Mucosa of rectum (tissue), 2 donors: ENCODE results near the gene GAS6.
A peak's percentile ranks its signal among the peaks of the same experiment; 100 is the strongest.

Experiments used
- H3K27ac ChIP-seq, 2 donors: one replicate each; pipeline ENCODE4 v1.7.0; 2013; ENCODE audit warnings: inconsistent platforms in 2 of 2, low read depth in 2 of 2, low read length in 2 of 2
- H3K27me3 ChIP-seq, 2 donors: one replicate each; pipeline ENCODE4 v1.7.0; 2013; ENCODE audit warnings: low read length in 2 of 2; ENCODE audit not compliant: control insufficient read depth in 2 of 2, insufficient read depth in 2 of 2
- H3K36me3 ChIP-seq, 2 donors: one replicate each; pipeline ENCODE4 v1.7.0; 2013; ENCODE audit warnings: low read length in 2 of 2; ENCODE audit not compliant: control insufficient read depth in 2 of 2, insufficient read depth in 2 of 2
- H3K4me1 ChIP-seq, 2 donors: one replicate each; pipeline ENCODE4 v1.7.0; 2013; ENCODE audit warnings: low read length in 2 of 2, mild to moderate bottlenecking in 1 of 2; ENCODE audit not compliant: control insufficient read depth in 2 of 2, insufficient read depth in 2 of 2
- H3K4me3 ChIP-seq, 2 donors: one replicate each; pipeline ENCODE4 v1.7.0; 2013; ENCODE audit warnings: low read length in 2 of 2
- H3K9ac ChIP-seq, 2 donors: one replicate each; pipeline ENCODE4 v1.7.0; 2013; ENCODE audit warnings: low read length in 2 of 2, low read depth in 1 of 2, mild to moderate bottlenecking in 1 of 2
- H3K9me3 ChIP-seq, 2 donors: one replicate each; pipeline ENCODE4 v1.7.0; 2013; ENCODE audit warnings: low read length in 2 of 2; ENCODE audit not compliant: control insufficient read depth in 2 of 2
- donor health status: healthy.
- donor health status: Normal muscosa, but diverticular disease.

The GAS6 gene

GRCh38 chr13:113853518-113854237 is 10.2 kb downstream of the GAS6 start:
- Histone ChIP-seq H3K9ac (peak overlapping the region in 1 of 2 donors; percentile 19), H3K4me3 (no peak overlapping the region), H3K27ac (no peak overlapping the region), H3K9me3 (no peaks in the 10 kb centered on the region), H3K36me3 (peaks cover 3 to 4% of the 10 kb centered on the region in 2 donors), H3K27me3 (no peaks in the 10 kb centered on the region), H3K4me1 (peaks cover 62 to 69% of the 10 kb centered on the region in 2 donors)

- H3K9me3 ChIP-seq = no peaks in the 10 kb centered on the region
- H3K4me3 ChIP-seq = no peak overlapping the region
- no peak overlapping the region for H3K27ac ChIP-seq
- no peaks in the 10 kb centered on the region for H3K27me3 ChIP-seq
- no peak overlapping the region for H3K9ac ChIP-seq
- peaks cover 66 to 71% of the 10 kb centered on the region in 2 donors for H3K4me1 ChIP-seq
- peaks cover 0 to 3% of the 10 kb centered on the region in 2 donors for H3K36me3 ChIP-seq
Observed at GRCh38 chr13:113852536-113853517, 11.0 kb downstream of the GAS6 start.

GRCh38 chr13:113851826-113852535 is 11.9 kb downstream of the GAS6 start:
- Histone ChIP-seq H3K36me3 (peaks cover under 1 to 4% of the 10 kb centered on the region in 2 donors), H3K4me3 (no peak overlapping the region), H3K4me1 (peaks cover 62 to 63% of the 10 kb centered on the region in 2 donors), H3K27me3 (no peaks in the 10 kb centered on the region), H3K9me3 (no peaks in the 10 kb centered on the region), H3K27ac (no peak overlapping the region), H3K9ac (no peak overlapping the region)

GRCh38 chr13:113851480-113851803 is 12.4 kb downstream of the GAS6 start:
- Histone ChIP-seq H3K4me3 (no peak overlapping the region), H3K4me1 (peaks cover 56 to 58% of the 10 kb centered on the region in 2 donors), H3K27ac (no peak overlapping the region)

GRCh38 chr13:113850722-113851479 is 13.0 kb downstream of the GAS6 start:
- no peak overlapping the region for H3K9ac ChIP-seq
- H3K27ac ChIP-seq = no peak overlapping the region
- H3K4me1 ChIP-seq = peaks cover 51 to 52% of the 10 kb centered on the region in 2 donors
- no peaks in the 10 kb centered on the region for H3K9me3 ChIP-seq
- no peaks in the 10 kb centered on the region for H3K27me3 ChIP-seq
- H3K36me3 ChIP-seq = peaks cover 8 to 14% of the 10 kb centered on the region in 2 donors
- H3K4me3 ChIP-seq = no peak overlapping the region

More at GRCh38 chr13:113851480-113851803, 12.4 kb downstream of the GAS6 start:
- no peaks in the 10 kb centered on the region for H3K9me3 ChIP-seq
- no peak overlapping the region for H3K9ac ChIP-seq
- no peaks in the 10 kb centered on the region for H3K27me3 ChIP-seq
- peaks cover 4 to 9% of the 10 kb centered on the region in 2 donors for H3K36me3 ChIP-seq

- Histone ChIP-seq H3K27me3 (no peaks in the 10 kb centered on the region), H3K27ac (no peak overlapping the region), H3K4me3 (no peak overlapping the region), H3K9me3 (no peaks in the 10 kb centered on the region), H3K9ac (no peak overlapping the region), H3K4me1 (peaks cover 44 to 45% of the 10 kb centered on the region in 2 donors), H3K36me3 (peaks cover 12 to 15% of the 10 kb centered on the region in 2 donors)
Observed at GRCh38 chr13:113849981-113850721, 13.7 kb downstream of the GAS6 start.

GRCh38 chr13:113849546-113849945 is 14.3 kb downstream of the GAS6 start:
- no peaks in the 10 kb centered on the region for H3K9me3 ChIP-seq
- H3K27me3 ChIP-seq = no peaks in the 10 kb centered on the region
- H3K4me1 ChIP-seq = peaks cover 38 to 39% of the 10 kb centered on the region in 2 donors
- peaks cover 17 to 20% of the 10 kb centered on the region in 2 donors for H3K36me3 ChIP-seq
- H3K9ac ChIP-seq = no peak overlapping the region
- H3K27ac ChIP-seq = peak overlapping the region in 1 of 2 donors; percentile 61
- H3K4me3 ChIP-seq = no peak overlapping the region

- peaks cover 20 to 21% of the 10 kb centered on the region in 2 donors for H3K36me3 ChIP-seq
- no peak overlapping the region for H3K4me3 ChIP-seq
- peak overlapping the region in 1 of 2 donors; percentile 61 for H3K27ac ChIP-seq
- H3K9ac ChIP-seq = peak overlapping the region; percentile 5 to 15
- peaks cover 29 to 30% of the 10 kb centered on the region in 2 donors for H3K4me1 ChIP-seq
- H3K27me3 ChIP-seq = no peaks in the 10 kb centered on the region
- no peaks in the 10 kb centered on the region for H3K9me3 ChIP-seq
Observed at GRCh38 chr13:113848431-113849260, 15.2 kb downstream of the GAS6 start.
